H7 (cell line): ENCODE data around the gene RABEPK. TPM values are rescaled to one million over a fixed set of nuclear protein-coding genes. Genes with fewer than 3 reads are reported as not detected.
"Not testable (repeated sequence)": the region's sequence is repeated elsewhere in the genome, so short reads cannot be mapped to it uniquely, and the experiment has no call there.

Experiments
- DNase-seq: peaks from one replicate; pipeline ENCODE4 v3.0.0; 2012
- H3K27me3 ChIP-seq: 2 replicates; pipeline ENCODE4 v1.6.0; 2011; ENCODE audit warnings: mild to moderate bottlenecking, low read length; ENCODE audit not compliant: control insufficient read depth, insufficient read depth
- H3K36me3 ChIP-seq: replicated peaks from 2 replicates; pipeline ENCODE4 v1.5.1; 2011; ENCODE audit warnings: low read length; ENCODE audit not compliant: control insufficient read depth, insufficient read depth
- H3K4me3 ChIP-seq: 2 replicates; pipeline ENCODE4 v1.5.1; 2011; ENCODE audit warnings: low read depth, mild to moderate bottlenecking, control low read depth, low read length, moderate library complexity; ENCODE audit not compliant: insufficient read depth
- total RNA-seq: library from RNA; depleted of rRNA; stranded (reverse); fragments of >200 nt; shearing (Covaris generic); gene quantifications from 2 replicates; pipeline ENCODE4 v1.2.3, GENCODE V29; 2014

The RABEPK gene
- total RNA-seq, 1 experiment from 2014 or later = 40.6 TPM

DNA sequence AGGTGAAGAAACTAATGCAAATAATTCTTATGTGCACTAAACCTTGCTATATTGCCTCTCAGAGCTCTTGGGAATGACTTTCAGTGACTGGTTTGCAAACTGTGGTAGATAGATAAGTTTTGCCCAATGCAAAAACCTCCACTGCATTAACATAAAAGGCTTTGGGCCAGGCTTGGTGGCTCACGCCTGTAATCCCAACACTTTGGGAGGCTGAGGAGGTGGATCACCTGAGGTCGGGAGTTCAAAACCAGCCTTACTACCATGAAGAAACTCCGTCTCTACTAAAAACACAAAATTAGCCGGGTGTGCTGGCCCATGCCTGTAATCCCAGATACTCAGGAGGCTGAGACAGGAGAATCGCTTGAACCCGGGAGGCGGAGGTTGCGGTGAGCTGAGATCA lies 33.8 kb downstream of the RABEPK start:
- not testable (repeated sequence) for H3K4me3 ChIP-seq, H3K27me3 ChIP-seq, DNase-seq
- H3K36me3 ChIP-seq = peaks cover 23% of the 10 kb centered on the region

DNA sequence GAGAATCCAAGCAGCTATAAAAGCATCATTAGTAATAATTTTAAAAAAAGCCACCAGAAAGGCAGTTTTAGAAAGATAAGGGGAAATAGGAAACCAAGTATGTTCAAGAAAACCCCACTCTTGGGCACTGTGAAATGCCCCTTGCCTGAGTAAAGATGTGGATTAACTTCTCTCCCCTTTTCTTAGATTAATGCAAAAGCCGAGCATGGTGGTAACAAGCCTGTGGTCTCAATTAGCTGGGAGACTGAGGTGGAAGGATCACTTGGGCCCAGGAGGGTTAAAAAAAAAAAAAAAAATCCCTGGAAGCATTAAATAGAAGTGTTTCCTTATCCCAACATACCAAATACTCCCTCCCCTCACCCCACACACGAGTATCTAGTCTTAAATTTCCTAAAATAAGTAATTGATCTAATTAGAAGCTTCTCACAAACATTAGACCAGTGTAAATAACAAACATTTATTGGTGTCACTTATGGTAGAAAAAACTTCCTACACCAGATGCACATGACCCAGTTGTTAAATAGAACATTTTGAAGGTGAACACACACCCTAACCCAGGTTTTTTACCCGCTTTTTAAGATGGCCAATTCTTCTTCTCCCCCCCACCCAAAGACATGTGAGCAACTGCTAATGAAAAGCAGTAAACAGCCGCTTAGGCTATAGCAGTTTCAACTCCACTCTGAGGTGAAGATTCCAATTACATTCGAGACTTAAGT lies 35.6 kb downstream of the RABEPK start:
- Histone ChIP-seq H3K36me3 (peaks cover 29% of the 10 kb centered on the region), H3K27me3 (no peaks in the 10 kb centered on the region), H3K4me3 (no peak overlapping the region)
- no peak for DNase-seq

DNA sequence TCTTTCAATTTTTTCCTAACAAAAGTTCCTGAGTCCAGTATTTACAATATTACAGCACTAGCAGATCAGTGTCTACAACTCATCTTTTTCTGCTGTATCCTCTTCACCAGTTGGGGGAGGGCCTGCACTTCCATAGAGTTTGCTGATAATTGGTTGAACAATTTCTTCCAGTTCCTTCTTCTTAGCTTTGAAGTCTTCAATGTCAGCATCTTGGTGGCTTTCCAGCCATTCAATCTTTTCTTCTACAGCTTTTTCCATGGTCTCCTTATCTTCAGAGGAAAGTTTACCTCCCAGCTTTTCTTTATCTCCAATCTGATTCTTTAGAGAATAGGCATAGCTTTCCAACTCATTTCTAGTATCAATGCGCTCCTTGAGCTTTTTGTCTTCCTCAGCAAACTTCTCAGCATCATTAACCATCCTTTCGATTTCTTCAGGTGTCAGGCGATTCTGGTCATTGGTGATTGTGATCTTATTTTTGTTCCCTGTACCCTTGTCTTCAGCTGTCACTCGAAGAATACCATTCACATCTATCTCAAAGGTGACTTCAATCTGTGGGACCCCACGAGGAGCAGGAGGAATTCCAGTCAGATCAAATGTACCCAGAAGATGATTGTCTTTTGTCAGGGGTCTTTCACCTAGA lies 36.3 kb downstream of the RABEPK start:
- peaks cover 29% of the 10 kb centered on the region for H3K36me3 ChIP-seq
- DNase-seq, H3K27me3 ChIP-seq, H3K4me3 ChIP-seq: not testable (repeated sequence)

DNA sequence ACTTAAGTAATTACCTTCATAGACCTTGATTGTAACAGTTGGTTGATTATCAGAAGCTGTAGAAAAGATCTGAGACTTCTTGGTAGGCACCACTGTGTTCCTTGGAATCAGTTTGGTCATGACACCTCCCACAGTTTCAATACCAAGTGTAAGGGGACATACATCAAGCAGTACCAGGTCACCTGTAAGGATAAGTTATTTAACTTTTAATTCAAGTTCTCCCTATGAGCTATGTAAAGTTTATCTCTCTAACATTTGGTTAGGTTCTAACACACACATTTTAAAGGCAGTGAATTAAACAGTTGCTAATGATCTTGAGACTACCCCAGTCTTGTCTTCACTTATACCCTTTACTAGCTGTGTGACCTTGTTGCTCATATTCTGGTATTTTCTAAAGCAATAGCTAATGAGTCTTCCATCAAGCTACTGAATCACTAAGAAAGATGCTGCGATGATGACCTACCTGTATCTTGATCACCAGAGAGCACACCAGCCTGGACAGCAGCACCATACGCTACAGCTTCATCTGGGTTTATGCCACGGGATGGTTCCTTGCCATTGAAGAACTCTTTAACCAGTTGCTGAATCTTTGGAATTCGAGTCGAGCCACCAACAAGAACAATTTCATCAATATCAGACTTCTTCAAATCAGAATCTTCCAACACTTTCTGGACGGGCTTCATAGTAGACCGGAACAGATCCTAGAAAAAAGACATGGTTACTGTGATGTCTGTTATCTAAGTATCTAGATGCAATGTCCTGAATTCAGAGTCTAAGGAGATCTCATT lies 38.0 kb downstream of the RABEPK start:
- Histone ChIP-seq H3K36me3 (peaks cover 25% of the 10 kb centered on the region), H3K4me3 (no peak overlapping the region; the same call in 1 of the 2 replicates), H3K27me3 (no peaks in the 10 kb centered on the region)
- DNase-seq = no peak

DNA sequence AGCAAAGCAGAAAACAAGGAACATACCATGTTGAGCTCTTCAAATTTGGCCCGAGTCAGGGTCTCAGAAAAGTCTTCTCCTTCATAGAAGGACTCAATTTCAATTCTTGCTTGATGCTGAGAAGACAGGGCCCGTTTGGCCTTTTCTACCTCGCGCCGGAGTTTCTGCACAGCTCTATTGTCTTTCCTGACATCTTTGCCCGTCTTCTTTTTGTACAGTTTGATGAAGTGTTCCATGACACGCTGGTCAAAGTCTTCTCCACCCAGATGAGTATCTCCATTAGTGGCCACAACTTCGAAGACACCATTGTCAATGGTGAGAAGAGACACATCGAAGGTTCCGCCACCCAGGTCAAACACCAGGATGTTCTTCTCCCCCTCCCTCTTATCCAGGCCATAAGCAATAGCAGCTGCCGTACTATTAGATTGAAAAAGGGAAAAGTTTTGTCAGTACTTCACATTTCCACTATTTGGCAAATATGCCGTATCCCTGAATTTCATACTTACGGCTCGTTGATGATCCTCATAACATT lies 38.6 kb downstream of the RABEPK start:
- Histone ChIP-seq H3K36me3 (peaks cover 23% of the 10 kb centered on the region), H3K27me3 (no peaks in the 10 kb centered on the region), H3K4me3 (no peak overlapping the region; the same call in 1 of the 2 replicates)
- DNase-seq = no peak

DNA sequence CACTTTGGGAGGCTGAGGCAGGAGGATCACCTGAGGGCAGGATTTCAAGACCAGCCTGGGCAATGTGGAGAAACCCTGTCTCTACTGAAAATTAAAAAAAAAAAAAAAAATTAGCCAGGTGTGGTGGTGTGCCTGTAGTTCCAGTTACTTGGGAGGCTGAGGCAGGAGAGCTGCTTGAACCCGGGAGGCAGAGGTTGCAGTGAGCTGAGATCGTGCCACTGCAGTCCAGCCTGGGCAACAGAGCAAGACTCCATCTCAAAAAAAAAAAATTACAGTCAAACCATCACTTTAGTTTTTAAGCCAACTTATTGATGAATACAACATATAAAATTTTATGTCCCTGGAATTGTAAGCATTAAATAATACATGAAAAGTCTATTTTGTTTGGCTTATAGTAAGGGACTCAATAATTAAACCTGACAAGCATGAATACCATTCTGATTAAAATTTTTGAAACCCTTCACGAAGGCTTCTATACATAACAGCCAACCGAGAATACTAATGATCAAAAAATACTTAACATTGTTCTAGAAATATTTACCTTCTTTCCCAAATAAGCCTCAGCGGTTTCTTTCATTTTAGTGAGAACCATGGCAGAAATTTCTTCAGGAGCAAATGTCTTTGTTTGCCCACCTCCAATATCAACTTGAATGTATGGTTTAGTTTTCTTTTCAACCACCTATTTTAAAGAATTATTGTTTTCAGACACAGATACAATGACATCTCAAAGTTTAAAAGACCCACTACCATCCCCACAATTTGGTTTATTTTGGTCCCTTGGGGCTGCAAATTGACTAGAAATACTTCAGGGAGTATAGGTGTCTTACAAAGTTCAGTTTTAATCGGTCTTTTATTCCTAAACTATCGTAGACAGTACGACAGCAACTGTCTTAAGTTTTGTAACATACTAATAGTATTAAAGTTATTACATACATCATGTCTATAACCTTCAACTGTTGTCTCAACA lies 39.6 kb downstream of the RABEPK start:
- peak overlapping the region; percentile 98 for H3K4me3 ChIP-seq
- peaks cover 23% of the 10 kb centered on the region for H3K36me3 ChIP-seq
- no peak for DNase-seq
- no peaks in the 10 kb centered on the region for H3K27me3 ChIP-seq

DNA sequence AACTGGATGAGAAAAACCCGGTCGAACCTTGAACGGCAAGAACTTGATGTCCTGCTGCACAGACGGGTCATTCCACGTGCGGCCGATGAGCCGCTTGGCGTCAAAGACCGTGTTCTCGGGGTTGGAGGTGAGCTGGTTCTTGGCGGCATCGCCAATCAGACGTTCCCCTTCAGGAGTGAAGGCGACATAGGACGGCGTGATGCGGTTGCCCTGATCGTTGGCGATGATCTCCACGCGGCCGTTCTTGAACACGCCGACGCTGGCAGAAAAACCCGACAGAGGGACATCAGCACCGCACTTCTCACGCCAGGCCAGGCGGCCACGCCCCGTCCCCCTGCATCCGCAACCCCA lies 40.3 kb downstream of the RABEPK start:
- Histone ChIP-seq H3K36me3 (peaks cover 23% of the 10 kb centered on the region), H3K27me3 (no peaks in the 10 kb centered on the region), H3K4me3 (peak overlapping the region; percentile 98)
- peak; percentile 56 for DNase-seq

DNA sequence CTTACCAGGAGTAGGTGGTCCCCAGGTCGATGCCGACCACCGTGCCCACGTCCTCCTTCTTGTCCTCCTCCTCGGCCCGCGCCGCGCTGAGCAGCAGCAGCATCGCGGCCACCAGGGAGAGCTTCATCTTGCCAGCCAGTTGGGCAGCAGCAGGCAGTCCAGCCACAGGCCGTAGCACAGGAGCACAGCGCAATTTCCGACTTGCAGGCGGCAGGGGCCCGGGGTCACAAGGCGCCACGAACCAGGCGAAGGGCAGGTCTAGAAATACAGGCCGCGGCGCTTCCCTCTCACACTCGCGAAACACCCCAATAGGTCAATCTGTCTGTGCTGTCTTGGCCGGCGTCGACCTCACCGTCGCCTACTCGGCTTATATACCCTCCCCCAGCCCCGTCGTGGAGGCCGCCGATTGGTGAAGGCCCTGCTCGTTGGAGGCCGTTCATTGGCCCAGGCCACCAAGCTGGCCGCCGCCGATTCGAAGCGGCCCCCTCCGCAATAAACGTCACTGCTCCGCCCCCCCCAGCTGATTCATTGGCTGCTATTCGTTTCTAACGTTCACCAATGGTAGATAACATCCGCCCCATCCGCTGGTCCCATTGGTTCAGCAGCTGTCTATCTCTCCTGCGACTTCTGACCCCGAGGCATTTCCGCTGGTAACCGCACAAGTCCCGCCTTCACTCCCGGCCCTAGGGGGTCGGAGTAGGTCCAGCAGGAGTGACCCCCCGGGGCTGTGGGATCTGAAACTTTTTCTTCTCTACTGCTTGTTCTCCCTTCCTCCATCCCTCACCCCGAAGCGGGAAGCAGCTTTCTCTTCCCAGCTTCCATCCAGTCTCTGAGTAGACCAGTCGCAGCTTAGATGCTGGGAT lies 40.9 kb downstream of the RABEPK start, which contains the start of gene HSPA5:
HSPA5 (minus strand) TSS at position 344 of the 863 bp plus-strand sequence; CDS start at position 127, 217 bp downstream.
- peak; percentile 98 for DNase-seq
- Histone ChIP-seq H3K27me3 (no peaks in the 10 kb centered on the region), H3K4me3 (peak within 1 kb of the TSS; percentile 98)

DNA sequence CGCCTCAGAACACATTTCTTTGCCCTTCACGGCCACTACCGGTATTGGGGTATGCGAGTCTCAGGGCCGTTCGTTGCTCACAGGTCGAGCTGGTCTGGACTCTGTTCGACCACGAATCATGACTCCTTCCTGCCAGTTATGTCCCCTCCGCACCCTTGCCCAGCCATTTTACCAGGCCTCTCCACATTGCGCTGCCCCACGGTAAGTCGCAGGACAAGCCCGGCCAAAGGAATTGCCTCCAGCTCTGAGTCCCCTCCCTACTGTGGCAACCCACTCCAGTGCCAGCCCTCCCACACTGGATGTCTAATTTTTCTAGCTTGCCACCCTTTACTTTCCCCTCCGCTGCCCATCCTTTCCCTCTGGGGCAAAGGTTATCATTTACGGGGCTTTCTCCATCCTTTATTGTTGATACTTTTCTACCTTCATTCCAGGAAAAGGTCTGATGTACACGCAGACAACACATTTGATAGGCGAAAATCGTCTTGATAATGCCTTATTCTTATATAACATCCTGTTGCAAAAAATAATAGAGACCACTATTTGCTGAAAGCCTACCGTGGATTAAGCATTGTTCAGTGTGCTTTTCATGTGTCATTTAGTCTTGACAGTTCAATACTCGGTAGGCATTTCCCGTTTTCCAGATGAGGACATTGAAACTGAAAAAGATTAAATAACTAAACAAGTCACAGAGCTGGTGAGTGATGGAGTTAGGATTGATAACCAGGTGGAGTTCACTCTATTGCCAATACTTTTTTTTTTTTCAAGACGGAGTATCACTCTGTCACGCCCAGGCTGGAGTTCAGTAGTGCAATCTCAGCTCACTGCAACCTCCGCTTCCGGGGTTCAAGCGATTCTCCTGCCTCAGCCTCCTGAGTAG lies 41.8 kb downstream of the RABEPK start:
- Histone ChIP-seq H3K27me3 (no peaks in the 10 kb centered on the region), H3K36me3 (peaks cover 20% of the 10 kb centered on the region), H3K4me3 (peak overlapping the region; percentile 88)
- peak; percentile 36 for DNase-seq

More for the DNA sequence above, 40.9 kb downstream of the RABEPK start, which contains the start of gene HSPA5:
- H3K36me3 ChIP-seq = peaks cover 22% of the 10 kb centered on the region

DNA sequence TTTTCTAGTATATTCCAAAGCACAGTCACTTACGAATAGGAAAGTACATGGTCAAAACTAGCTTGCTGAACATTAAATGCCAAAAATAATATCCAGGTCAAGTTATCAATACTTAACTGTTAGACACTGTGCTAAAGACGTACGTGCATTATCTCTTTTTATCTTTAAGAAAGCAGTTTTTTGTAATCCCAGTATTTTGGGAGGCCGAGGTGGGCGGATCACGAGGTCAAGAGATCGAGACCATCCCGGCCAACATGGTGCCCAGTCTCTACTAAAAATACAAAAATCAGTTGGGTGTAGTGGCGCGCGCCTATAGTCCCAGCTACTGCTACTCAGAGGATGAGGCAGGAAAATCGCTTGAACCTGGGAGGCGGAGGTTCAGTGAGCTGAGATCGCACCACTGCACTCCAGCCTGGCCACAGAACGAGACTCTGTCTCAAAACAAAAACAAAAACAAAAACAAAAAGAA lies 43.5 kb downstream of the RABEPK start:
- peaks cover 8% of the 10 kb centered on the region for H3K36me3 ChIP-seq
- H3K27me3 ChIP-seq = no peaks in the 10 kb centered on the region
- DNase-seq = no peak
- no peak overlapping the region for H3K4me3 ChIP-seq

DNA sequence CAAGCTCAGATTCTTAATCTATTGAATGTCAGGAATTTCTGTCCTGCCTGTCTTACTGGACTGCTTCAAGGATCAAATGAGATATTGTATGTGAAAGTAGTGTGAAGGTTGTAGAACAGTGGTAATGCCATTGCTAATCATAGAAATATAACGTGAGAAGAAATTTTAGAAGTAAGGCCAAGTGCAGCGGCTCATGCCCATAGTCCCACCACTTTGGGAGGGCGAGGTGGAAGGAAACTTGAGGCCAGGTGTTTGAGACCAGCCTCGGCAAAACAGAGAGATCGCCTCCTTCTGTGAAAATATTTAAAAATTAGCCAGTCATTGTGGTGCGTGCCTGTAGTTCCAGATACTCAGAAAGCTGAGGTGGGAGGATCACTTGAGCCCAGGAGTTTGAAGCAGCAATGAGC lies 45.9 kb downstream of the RABEPK start:
- no peaks in the 10 kb centered on the region for H3K27me3 ChIP-seq
- H3K36me3 ChIP-seq = no peaks in the 10 kb centered on the region
- DNase-seq = no peak
- H3K4me3 ChIP-seq = no peak overlapping the region

DNA sequence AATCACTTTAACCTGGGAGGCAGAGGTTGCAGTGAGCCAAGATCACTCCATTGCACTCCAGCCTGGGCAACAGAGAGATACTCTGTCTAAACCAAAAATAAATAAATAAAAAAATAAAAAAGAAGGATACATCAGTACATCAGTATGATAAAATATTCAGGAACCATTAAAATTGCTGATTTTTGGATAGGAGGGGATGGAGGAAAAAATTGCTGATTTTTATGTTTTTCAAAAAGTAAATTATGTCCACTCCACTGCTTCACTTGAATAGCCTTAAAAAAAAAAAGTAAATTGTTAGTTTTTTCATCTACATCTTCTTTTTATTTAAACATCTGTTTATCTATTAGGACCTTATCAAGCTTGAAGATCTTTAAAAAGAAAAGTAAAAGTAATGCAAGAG lies 53.9 kb downstream of the RABEPK start:
- DNase-seq = no peak
- no peaks in the 10 kb centered on the region for H3K27me3 ChIP-seq
- H3K36me3 ChIP-seq = no peaks in the 10 kb centered on the region
- no peak overlapping the region for H3K4me3 ChIP-seq
